ENCODE data around the gene PRKCA. TPM values are rescaled to one million over a fixed set of nuclear protein-coding genes. Genes with fewer than 3 reads are reported as not detected.

PRKCA gene
- polyA plus RNA-seq, 2 donors: 1.2 to 1.3 TPM

GRCh38 chr17:66747578-66748275 lies 445.3 kb downstream of the PRKCA start:
- H3K4me3 ChIP-seq (ENCODE audit: low read depth in 1 of 2, low read length in 2 of 2): no peak overlapping the region
- no peaks in the 10 kb centered on the region for H3K4me1 ChIP-seq (ENCODE audit: control insufficient read depth in 2 of 2, insufficient read depth in 2 of 2, low read length in 1 of 2)
- H3K27ac ChIP-seq (ENCODE audit: low read depth in 2 of 2, low read length in 1 of 2): no peak overlapping the region
- no peaks in the 10 kb centered on the region for H3K36me3 ChIP-seq (ENCODE audit: control insufficient read depth in 2 of 2, insufficient read depth in 2 of 2, low read length in 1 of 2)
- no peaks in the 10 kb centered on the region for H3K9me3 ChIP-seq (ENCODE audit: control insufficient read depth in 2 of 2, insufficient read depth in 1 of 2, low read depth in 1 of 2, low read length in 1 of 2)
- WGBS, 2 donors: 83 to 86% methylated on average over 17 of the region's 17 CpGs
- H3K27me3 ChIP-seq (ENCODE audit: control insufficient read depth in 1 of 2, insufficient read depth in 2 of 2, low read length in 2 of 2): no peaks in the 10 kb centered on the region

- WGBS, 2 donors: 78 to 86% methylated on average over 8 of the region's 8 CpGs
- H3K27ac ChIP-seq (ENCODE audit: low read depth in 2 of 2, low read length in 1 of 2): no peak overlapping the region
- no peaks in the 10 kb centered on the region for H3K4me1 ChIP-seq (ENCODE audit: control insufficient read depth in 2 of 2, insufficient read depth in 2 of 2, low read length in 1 of 2)
- H3K4me3 ChIP-seq (ENCODE audit: low read depth in 1 of 2, low read length in 2 of 2): no peak overlapping the region
- H3K9me3 ChIP-seq (ENCODE audit: control insufficient read depth in 2 of 2, insufficient read depth in 1 of 2, low read depth in 1 of 2, low read length in 1 of 2): no peaks in the 10 kb centered on the region
- H3K36me3 ChIP-seq (ENCODE audit: control insufficient read depth in 2 of 2, insufficient read depth in 2 of 2, low read length in 1 of 2): no peaks in the 10 kb centered on the region
- no peaks in the 10 kb centered on the region for H3K27me3 ChIP-seq (ENCODE audit: control insufficient read depth in 1 of 2, insufficient read depth in 2 of 2, low read length in 2 of 2)
Observed at GRCh38 chr17:66748578-66748977, 446.2 kb downstream of the PRKCA start.

- no peaks in the 10 kb centered on the region for H3K9me3 ChIP-seq (ENCODE audit: control insufficient read depth in 2 of 2, insufficient read depth in 1 of 2, low read depth in 1 of 2, low read length in 1 of 2)
- no peaks in the 10 kb centered on the region for H3K4me1 ChIP-seq (ENCODE audit: control insufficient read depth in 2 of 2, insufficient read depth in 2 of 2, low read length in 1 of 2)
- no peak overlapping the region for H3K4me3 ChIP-seq (ENCODE audit: low read depth in 1 of 2, low read length in 2 of 2)
- WGBS, 2 donors: 90 to 95% methylated on average over 7 of the region's 7 CpGs
- no peak overlapping the region for H3K27ac ChIP-seq (ENCODE audit: low read depth in 2 of 2, low read length in 1 of 2)
- H3K27me3 ChIP-seq (ENCODE audit: control insufficient read depth in 1 of 2, insufficient read depth in 2 of 2, low read length in 2 of 2): no peaks in the 10 kb centered on the region
- H3K36me3 ChIP-seq (ENCODE audit: control insufficient read depth in 2 of 2, insufficient read depth in 2 of 2, low read length in 1 of 2): no peaks in the 10 kb centered on the region
Observed at GRCh38 chr17:66749217-66749832, 446.9 kb downstream of the PRKCA start.

- 93 to 94% methylated on average over 7 of the region's 7 CpGs for WGBS, 2 donors
- no peak overlapping the region for H3K4me3 ChIP-seq (ENCODE audit: low read depth in 1 of 2, low read length in 2 of 2)
Observed at GRCh38 chr17:66750116-66750515, 447.7 kb downstream of the PRKCA start.

GRCh38 chr17:66750781-66751543 lies 448.5 kb downstream of the PRKCA start:
- Histone ChIP-seq H3K4me1 (ENCODE audit: control insufficient read depth in 2 of 2, insufficient read depth in 2 of 2, low read length in 1 of 2) (peaks cover 0 to 5% of the 10 kb centered on the region in 2 donors), H3K36me3 (ENCODE audit: control insufficient read depth in 2 of 2, insufficient read depth in 2 of 2, low read length in 1 of 2) (no peaks in the 10 kb centered on the region), H3K27me3 (ENCODE audit: control insufficient read depth in 1 of 2, insufficient read depth in 2 of 2, low read length in 2 of 2) (no peaks in the 10 kb centered on the region), H3K27ac (ENCODE audit: low read depth in 2 of 2, low read length in 1 of 2) (no peak overlapping the region), H3K4me3 (ENCODE audit: low read depth in 1 of 2, low read length in 2 of 2) (no peak overlapping the region), H3K9me3 (ENCODE audit: control insufficient read depth in 2 of 2, insufficient read depth in 1 of 2, low read depth in 1 of 2, low read length in 1 of 2) (no peaks in the 10 kb centered on the region)
- 90 to 97% methylated on average over 11 of the region's 11 CpGs for WGBS, 2 donors

More at GRCh38 chr17:66750116-66750515, 447.7 kb downstream of the PRKCA start:
- Histone ChIP-seq H3K27ac (ENCODE audit: low read depth in 2 of 2, low read length in 1 of 2) (no peak overlapping the region), H3K4me1 (ENCODE audit: control insufficient read depth in 2 of 2, insufficient read depth in 2 of 2, low read length in 1 of 2) (peaks cover 0 to 1% of the 10 kb centered on the region in 2 donors), H3K36me3 (ENCODE audit: control insufficient read depth in 2 of 2, insufficient read depth in 2 of 2, low read length in 1 of 2) (no peaks in the 10 kb centered on the region), H3K27me3 (ENCODE audit: control insufficient read depth in 1 of 2, insufficient read depth in 2 of 2, low read length in 2 of 2) (no peaks in the 10 kb centered on the region), H3K9me3 (ENCODE audit: control insufficient read depth in 2 of 2, insufficient read depth in 1 of 2, low read depth in 1 of 2, low read length in 1 of 2) (no peaks in the 10 kb centered on the region)

- H3K4me1 ChIP-seq (ENCODE audit: control insufficient read depth in 2 of 2, insufficient read depth in 2 of 2, low read length in 1 of 2): peaks cover 0 to 5% of the 10 kb centered on the region in 2 donors
- H3K36me3 ChIP-seq (ENCODE audit: control insufficient read depth in 2 of 2, insufficient read depth in 2 of 2, low read length in 1 of 2): no peaks in the 10 kb centered on the region
- 95% methylated on average over 3 of the region's 3 CpGs for WGBS, 2 donors
Observed at GRCh38 chr17:66751771-66752170, 449.4 kb downstream of the PRKCA start.

GRCh38 chr17:66752411-66752810 lies 450.0 kb downstream of the PRKCA start:
- Histone ChIP-seq H3K36me3 (ENCODE audit: control insufficient read depth in 2 of 2, insufficient read depth in 2 of 2, low read length in 1 of 2) (no peaks in the 10 kb centered on the region), H3K4me3 (ENCODE audit: low read depth in 1 of 2, low read length in 2 of 2) (no peak overlapping the region), H3K27ac (ENCODE audit: low read depth in 2 of 2, low read length in 1 of 2) (no peak overlapping the region), H3K4me1 (ENCODE audit: control insufficient read depth in 2 of 2, insufficient read depth in 2 of 2, low read length in 1 of 2) (peaks cover 0 to 5% of the 10 kb centered on the region in 2 donors), H3K27me3 (ENCODE audit: control insufficient read depth in 1 of 2, insufficient read depth in 2 of 2, low read length in 2 of 2) (no peaks in the 10 kb centered on the region), H3K9me3 (ENCODE audit: control insufficient read depth in 2 of 2, insufficient read depth in 1 of 2, low read depth in 1 of 2, low read length in 1 of 2) (no peaks in the 10 kb centered on the region)
- WGBS, 2 donors: 62 to 82% methylated on average over 3 of the region's 3 CpGs

More at GRCh38 chr17:66751771-66752170, 449.4 kb downstream of the PRKCA start:
- H3K27me3 ChIP-seq (ENCODE audit: control insufficient read depth in 1 of 2, insufficient read depth in 2 of 2, low read length in 2 of 2): no peaks in the 10 kb centered on the region
- H3K27ac ChIP-seq (ENCODE audit: low read depth in 2 of 2, low read length in 1 of 2): no peak overlapping the region
- no peaks in the 10 kb centered on the region for H3K9me3 ChIP-seq (ENCODE audit: control insufficient read depth in 2 of 2, insufficient read depth in 1 of 2, low read depth in 1 of 2, low read length in 1 of 2)
- H3K4me3 ChIP-seq (ENCODE audit: low read depth in 1 of 2, low read length in 2 of 2): no peak overlapping the region

- H3K4me3 ChIP-seq (ENCODE audit: low read depth in 1 of 2, low read length in 2 of 2): no peak overlapping the region
- H3K4me1 ChIP-seq (ENCODE audit: control insufficient read depth in 2 of 2, insufficient read depth in 2 of 2, low read length in 1 of 2): peaks cover 0 to 5% of the 10 kb centered on the region in 2 donors
- no peaks in the 10 kb centered on the region for H3K27me3 ChIP-seq (ENCODE audit: control insufficient read depth in 1 of 2, insufficient read depth in 2 of 2, low read length in 2 of 2)
- H3K27ac ChIP-seq (ENCODE audit: low read depth in 2 of 2, low read length in 1 of 2): no peak overlapping the region
- H3K9me3 ChIP-seq (ENCODE audit: control insufficient read depth in 2 of 2, insufficient read depth in 1 of 2, low read depth in 1 of 2, low read length in 1 of 2): no peaks in the 10 kb centered on the region
- WGBS, 2 donors: 86 to 90% methylated on average over 11 of the region's 11 CpGs
- H3K36me3 ChIP-seq (ENCODE audit: control insufficient read depth in 2 of 2, insufficient read depth in 2 of 2, low read length in 1 of 2): no peaks in the 10 kb centered on the region
Observed at GRCh38 chr17:66753126-66753920, 450.9 kb downstream of the PRKCA start.
